ENCODE results near the gene RBM20.

DNA sequence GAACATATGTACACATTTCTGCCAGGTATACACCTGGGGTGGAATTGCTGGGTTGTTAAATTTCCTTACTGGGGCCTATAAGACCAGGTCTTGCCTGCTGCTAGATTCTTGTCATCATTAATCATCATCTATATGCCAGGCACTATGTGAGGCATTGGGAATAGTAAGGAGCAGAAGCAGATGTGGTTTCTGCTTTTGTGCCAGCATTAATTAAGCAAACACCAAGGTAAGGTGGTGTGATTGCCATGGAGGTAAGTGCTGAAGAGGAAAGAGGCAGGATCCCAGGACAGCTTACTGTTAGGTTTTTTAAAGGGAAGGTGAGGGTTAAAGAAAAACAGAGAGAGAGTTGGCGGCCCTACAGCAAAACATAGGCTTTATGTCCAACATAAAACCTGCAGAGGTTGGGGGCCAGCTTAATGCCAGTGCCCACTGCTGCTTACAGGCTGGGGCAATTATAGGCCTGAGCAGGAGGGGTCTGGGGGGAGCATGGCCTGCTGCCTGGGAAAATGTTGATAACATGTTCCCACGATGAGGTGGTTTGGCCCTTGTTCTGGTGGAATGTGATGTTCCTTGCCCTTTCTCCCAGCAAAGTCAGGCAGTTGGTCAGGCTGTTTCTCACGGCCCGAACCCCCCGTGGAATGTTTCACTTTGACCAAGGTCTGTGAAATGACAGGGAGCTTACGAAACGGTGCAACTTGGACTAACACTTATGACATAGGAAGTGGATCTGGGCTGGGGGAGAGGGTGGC is 93.9 kb downstream of the RBM20 start:
- TF ChIP-seq, protein P1, sequence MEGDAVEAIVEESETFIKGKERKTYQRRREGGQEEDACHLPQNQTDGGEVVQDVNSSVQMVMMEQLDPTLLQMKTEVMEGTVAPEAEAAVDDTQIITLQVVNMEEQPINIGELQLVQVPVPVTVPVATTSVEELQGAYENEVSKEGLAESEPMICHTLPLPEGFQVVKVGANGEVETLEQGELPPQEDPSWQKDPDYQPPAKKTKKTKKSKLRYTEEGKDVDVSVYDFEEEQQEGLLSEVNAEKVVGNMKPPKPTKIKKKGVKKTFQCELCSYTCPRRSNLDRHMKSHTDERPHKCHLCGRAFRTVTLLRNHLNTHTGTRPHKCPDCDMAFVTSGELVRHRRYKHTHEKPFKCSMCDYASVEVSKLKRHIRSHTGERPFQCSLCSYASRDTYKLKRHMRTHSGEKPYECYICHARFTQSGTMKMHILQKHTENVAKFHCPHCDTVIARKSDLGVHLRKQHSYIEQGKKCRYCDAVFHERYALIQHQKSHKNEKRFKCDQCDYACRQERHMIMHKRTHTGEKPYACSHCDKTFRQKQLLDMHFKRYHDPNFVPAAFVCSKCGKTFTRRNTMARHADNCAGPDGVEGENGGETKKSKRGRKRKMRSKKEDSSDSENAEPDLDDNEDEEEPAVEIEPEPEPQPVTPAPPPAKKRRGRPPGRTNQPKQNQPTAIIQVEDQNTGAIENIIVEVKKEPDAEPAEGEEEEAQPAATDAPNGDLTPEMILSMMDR (IDR thresholded peaks at IDR 0.05), result no peak
- no peak for TF ChIP-seq POLR2A (IDR thresholded peaks at IDR 0.05)

Data from thyroid gland (tissue), 4 donors.